Stimulated activated CD4-positive, alpha-beta T cell treated with anti-CD3 and anti-CD28 coated beads, Interleukin-15, amount 100 ng/mL, for 24 hours (primary cell): ENCODE measurements around the gene CRYBG1.
"Not testable (repeated sequence)": the region's sequence is repeated elsewhere in the genome, so short reads cannot be mapped to it uniquely, and the experiment has no call there.

Experiments
- DNase-seq: peaks from one replicate; pipeline ENCODE4 v3.0.0-alpha.2; 2020

CRYBG1 gene

GRCh38 chr6:106377061-106377540 is 16.6 kb downstream of the CRYBG1 start:
- DNase-seq: no peak

- no peak for DNase-seq
Observed at GRCh38 chr6:106379951-106380350, 19.4 kb downstream of the CRYBG1 start.

GRCh38 chr6:106380407-106380806 is 19.9 kb downstream of the CRYBG1 start:
- DNase-seq: no peak

GRCh38 chr6:106381223-106381622 is 20.7 kb downstream of the CRYBG1 start:
- no peak for DNase-seq

GRCh38 chr6:106381881-106382280 is 21.4 kb downstream of the CRYBG1 start:
- no peak for DNase-seq

GRCh38 chr6:106383573-106383972 is 23.1 kb downstream of the CRYBG1 start:
- DNase-seq: no peak

- DNase-seq: no peak
Observed at GRCh38 chr6:106385530-106385929, 25.0 kb downstream of the CRYBG1 start.

GRCh38 chr6:106387875-106388274 is 27.4 kb downstream of the CRYBG1 start:
- no peak for DNase-seq

GRCh38 chr6:106390088-106390487 is 29.6 kb downstream of the CRYBG1 start:
- DNase-seq: no peak

- no peak for DNase-seq
Observed at GRCh38 chr6:106396426-106397220, 36.1 kb downstream of the CRYBG1 start.

GRCh38 chr6:106397431-106397830 is 36.9 kb downstream of the CRYBG1 start:
- DNase-seq: no peak

GRCh38 chr6:106398621-106399020 is 38.1 kb downstream of the CRYBG1 start:
- DNase-seq: no peak

- DNase-seq: not testable (repeated sequence)
Observed at GRCh38 chr6:106405044-106405443, 44.5 kb downstream of the CRYBG1 start.

GRCh38 chr6:106411056-106411455 is 50.5 kb downstream of the CRYBG1 start:
- DNase-seq: no peak

GRCh38 chr6:106411643-106412200 is 51.2 kb downstream of the CRYBG1 start:
- no peak for DNase-seq

- no peak for DNase-seq
Observed at GRCh38 chr6:106413016-106413415, 52.5 kb downstream of the CRYBG1 start.

GRCh38 chr6:106413722-106414121 is 53.2 kb downstream of the CRYBG1 start:
- DNase-seq: no peak

- no peak for DNase-seq
Observed at GRCh38 chr6:106415921-106416320, 55.4 kb downstream of the CRYBG1 start.

- no peak for DNase-seq
Observed at GRCh38 chr6:106417572-106418147, 57.1 kb downstream of the CRYBG1 start.

- DNase-seq: no peak
Observed at GRCh38 chr6:106419900-106420613, 59.5 kb downstream of the CRYBG1 start.

- no peak for DNase-seq
Observed at GRCh38 chr6:106421496-106421895, 61.0 kb downstream of the CRYBG1 start.

- no peak for DNase-seq
Observed at GRCh38 chr6:106422534-106422933, 62.0 kb downstream of the CRYBG1 start.

- DNase-seq: no peak
Observed at GRCh38 chr6:106425382-106425781, 64.9 kb downstream of the CRYBG1 start.
